HG03342 (cell line): ENCODE measurements around the gene KLF3.

Experiments
- ATAC-seq: cut with Tn5 transposase; IDR thresholded peaks from one replicate; pipeline ENCODE4 v1.9.1; 2021; ENCODE audit warnings: mild to moderate bottlenecking, moderate library complexity; ENCODE audit not compliant: unreplicated experiment

Gene KLF3

DNA sequence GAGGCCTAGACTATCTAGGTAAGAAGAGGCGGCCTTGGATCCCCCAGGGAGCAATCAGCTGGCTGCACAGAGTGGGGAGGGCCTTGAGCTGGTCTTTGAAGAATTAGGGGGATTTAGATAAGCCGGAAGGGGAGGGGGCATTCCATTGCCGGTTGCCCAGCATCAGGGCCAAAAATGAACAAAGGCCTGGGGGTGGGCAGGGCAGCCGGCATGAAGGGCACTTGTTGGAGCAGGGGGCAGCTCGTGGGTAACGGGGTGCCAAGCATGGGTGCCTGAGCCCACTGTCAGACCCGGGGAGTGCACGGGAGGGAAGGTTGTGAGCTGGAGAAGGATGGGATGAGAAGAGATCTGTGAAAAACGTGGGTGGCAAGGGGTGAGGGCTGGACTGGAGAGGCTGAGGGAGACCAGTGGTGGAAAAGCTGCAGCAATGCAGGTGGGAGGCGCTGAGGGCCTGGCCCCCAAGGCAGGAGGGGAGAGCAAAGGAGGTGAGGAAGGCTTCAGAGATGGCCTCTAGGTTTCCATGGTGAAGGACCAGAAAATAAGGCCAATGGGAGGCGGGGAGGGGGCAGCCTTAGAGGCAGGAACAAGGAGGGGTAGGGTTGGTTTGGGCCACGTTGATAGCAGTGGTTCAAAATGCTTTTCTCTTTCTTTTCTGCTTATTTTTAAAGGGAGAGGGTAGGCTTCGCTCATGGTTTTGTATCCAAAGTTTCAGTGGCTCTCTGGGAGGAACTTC is 8.6 kb downstream of the KLF3 start:
- ATAC-seq = no peak

DNA sequence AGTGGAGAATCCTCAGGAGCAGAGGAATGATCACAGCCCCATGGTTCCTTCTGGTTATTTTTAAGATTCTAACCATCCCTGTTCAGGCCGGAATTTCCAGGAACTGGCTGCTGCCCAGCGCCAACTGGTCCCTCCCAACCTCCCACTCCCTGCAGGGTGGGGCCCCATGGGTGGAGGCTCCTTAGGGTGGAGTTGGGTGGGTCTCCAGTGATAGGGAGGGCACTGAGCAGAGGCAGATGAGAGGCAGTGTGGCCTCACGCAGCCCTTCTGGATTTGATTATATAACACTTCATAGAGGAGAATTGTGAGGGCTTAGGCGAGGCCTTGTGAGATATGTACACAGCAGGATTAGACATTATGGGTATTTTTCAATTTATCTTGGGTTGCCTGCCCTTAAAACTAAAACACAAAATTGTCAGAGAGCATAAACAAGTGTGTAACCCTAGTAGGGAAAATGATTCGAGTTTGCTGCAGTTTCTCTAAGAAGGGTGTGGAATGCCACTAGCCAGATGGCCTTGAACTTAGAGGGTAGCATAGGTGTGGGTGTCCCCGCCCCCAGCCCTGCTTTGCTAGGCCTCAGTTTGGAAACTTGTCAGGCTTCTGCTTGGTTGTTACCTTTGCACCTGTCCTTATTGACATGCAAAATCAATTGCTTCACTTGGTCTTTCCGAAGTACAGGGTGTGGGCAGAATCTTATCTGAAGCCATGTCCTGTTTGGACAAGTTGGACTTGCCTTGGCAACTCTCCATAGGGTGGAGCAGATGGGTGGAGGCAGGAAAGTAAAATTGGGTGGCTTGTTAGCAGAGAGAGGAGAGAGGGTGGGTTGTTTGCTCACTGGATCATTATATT is 9.4 kb downstream of the KLF3 start:
- no peak for ATAC-seq

DNA sequence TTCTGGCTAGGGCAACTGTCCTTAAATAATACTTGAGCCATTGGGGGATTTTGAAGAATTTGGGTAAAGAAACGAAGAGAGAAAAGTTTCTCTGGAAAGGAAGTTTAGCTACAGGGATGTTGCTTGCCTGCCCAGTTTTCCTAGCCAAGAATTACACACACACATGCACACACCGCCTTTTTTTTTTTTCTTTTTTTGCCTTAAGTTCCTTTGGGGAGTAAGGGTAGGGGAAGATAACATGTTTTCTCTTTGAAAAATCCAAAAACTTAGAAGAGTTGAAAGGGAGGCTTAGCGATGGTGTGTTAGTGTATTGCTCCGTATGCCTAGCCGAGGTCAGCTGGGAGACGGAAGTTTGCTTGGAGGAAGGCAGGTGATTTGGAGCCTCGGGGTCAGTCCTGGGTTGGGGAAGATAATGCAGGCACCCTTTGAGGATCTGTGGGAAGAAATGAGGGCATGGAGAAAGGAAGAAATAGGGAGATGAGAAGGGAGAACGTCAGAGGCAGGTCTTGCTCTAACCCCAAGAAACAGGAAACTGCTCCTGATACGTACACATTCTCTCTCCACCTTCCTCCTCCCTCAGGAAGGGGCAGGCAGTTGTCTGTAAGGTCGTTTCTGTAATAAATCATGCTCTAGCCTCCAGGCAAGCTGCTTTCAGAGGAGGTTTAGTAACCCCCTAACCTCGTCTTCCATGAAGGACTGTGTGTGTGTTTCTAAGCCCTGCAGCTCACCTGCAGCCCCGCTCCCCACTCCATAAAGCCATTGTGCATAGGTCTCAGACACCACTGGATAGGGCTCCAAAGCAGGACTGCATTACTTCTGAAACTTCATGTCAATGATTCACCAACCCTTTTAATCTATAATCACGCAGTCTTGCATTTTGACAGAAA is 10.5 kb downstream of the KLF3 start:
- no peak for ATAC-seq

GRCh38 chr4:38675146-38676121 is 11.4 kb downstream of the KLF3 start:
- ATAC-seq = peak; percentile 54

- ATAC-seq = no peak
Measured at GRCh38 chr4:38676986-38677385, 13.0 kb downstream of the KLF3 start.

- ATAC-seq = no peak
Measured at GRCh38 chr4:38677441-38677840, 13.4 kb downstream of the KLF3 start.

DNA sequence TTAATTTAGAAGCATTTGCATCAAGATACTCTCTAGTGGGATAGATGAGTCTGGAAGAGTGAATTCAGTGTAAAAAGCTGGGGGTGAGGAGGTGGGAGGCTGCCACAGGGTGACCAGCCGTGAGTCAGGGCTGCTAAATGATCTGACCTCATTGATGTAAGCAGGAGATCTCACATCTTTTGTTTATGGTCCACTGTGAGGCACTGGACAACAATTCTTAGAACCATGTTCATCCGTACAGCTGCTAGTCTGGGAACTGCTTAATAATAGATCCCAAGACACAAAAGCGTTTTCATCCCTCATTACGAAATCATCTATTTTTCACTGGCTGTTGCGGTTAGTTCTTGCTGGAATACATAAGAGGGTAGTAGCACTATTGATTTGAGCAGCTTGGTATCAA is 14.1 kb downstream of the KLF3 start:
- ATAC-seq = no peak

- ATAC-seq = no peak
Measured at GRCh38 chr4:38679921-38680320, 15.9 kb downstream of the KLF3 start.

DNA sequence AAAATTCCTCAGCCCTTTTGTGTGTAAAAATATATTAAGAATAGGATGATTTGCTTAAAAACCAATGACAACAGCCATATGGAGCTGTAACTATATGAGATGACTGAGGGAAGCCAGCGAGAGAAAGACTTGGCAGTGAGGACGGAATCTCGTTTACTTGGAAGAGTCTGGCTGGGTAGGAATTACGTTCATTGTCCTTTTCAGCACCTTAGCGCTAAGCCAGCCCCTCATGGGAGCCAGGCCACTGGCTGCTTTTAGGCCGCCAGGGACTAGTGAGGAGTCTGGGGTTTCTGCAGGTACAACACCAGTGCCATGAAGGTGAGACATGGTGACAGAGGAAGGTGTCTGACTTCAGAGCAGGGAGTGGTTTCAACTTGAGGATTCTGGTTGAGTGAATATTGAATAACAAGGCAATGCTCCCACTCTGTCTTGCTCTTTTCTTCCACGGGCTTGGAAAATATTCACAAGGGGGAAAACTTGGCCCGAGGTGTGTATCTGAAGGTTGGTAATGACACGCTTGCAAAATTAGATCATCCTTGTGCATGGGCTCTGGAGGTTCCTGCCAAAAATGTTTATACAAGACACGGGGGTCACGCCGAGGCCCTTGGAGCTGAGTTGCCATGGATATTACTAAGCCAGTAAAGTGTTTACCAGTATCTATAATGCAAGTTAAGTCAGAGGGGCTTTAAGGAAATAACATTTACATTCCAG is 17.4 kb downstream of the KLF3 start:
- no peak for ATAC-seq

DNA sequence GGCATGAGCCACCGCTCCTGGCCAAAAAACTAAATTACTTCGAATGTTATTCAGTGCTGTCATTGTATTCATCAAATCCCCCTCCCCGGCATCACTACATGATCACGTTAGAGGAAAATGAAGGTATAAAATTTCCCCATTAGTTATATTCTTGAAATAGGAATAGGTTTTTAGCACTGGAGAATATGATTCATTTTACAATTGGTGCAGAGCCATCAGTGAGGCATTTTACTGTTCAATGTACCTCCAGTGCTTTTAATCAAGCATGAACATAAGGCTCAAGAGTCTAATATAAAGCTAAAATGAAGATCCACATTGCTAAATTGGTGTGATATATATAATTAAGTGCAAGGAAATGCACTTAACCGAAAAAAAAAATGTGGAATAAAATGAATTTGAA is 18.3 kb downstream of the KLF3 start:
- no peak for ATAC-seq

DNA sequence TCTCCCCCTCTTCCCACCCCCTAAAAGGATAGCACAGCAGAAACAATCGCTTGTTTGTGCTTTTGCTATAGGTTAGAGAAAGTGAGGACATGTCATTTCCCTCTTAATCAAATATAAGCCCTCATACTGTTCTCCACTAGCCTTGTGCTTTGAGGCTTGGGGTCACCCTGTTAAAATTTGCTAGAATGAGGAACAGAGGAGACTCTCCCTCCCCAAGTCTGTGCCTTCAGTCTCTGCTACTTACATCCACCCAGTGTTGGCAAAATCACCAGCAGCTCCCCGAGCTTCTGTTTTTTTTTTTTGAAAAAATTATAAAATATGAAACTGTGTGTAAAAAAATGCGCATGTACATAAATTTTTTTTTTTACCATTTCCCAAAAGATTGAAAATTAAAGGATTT is 19.3 kb downstream of the KLF3 start:
- ATAC-seq = no peak

- no peak for ATAC-seq
Measured at GRCh38 chr4:38684271-38684670, 20.3 kb downstream of the KLF3 start.

- ATAC-seq = no peak
Measured at GRCh38 chr4:38684951-38685844, 21.2 kb downstream of the KLF3 start.

DNA sequence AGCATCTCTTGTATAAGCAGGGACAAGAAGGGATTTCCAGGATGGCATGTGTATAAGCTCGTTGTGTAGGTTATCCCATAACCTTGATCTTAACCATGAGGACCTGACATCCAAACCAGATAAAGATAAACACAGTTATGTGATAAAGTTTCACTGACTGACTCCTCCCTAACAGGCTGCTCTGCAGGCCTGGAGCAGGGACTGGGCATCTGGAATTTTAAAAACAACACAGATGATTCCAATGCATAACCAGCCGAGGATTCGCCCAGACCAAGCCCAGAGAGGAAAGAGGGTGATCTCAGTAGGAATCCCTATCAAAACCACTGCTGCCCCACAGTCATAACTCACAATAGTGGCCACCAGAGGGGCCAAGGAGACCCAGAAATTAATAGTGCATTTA is 22.7 kb downstream of the KLF3 start:
- no peak for ATAC-seq

DNA sequence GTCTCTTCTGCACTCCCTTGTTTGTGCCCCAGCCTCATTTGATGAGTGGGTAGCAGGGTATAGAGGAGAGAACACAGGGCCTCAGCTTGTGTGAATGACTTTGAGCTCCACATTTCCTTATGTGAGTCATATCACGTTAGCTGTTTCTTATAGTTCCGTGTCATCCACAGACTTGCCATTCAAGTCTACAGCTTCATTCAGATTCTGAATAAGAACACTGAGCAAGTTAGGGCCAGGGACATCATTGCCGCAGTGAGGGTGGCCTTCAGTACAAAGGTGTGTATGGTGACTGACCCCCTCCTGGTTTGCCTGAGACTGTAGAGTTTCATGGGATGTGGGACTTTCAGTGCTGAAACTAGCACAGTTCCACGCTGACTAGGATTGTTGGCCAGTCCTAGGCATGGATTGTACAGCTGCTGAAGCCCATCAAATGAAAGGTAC is 23.6 kb downstream of the KLF3 start:
- ATAC-seq = no peak

DNA sequence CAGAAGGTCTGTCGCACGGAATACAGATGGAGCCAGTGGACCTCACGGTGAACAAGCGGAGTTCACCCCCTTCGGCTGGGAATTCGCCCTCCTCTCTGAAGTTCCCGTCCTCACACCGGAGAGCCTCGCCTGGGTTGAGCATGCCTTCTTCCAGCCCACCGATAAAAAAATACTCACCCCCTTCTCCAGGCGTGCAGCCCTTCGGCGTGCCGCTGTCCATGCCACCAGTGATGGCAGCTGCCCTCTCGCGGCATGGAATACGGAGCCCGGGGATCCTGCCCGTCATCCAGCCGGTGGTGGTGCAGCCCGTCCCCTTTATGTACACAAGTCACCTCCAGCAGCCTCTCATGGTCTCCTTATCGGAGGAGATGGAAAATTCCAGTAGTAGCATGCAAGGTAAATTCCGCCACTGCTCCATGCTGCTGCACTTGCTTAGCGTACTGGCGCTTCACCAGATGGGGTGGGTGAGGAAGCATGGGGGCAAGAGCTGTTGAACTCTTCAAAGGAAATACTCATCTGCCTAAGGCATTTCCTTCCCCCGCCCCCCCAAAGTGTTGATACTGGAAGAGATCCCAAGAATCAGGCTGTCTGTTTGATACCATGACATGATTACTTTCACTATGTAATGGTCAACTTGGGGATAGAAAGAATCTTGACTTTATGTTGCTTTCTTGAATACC is 24.8 kb downstream of the KLF3 start:
- ATAC-seq = no peak

GRCh38 chr4:38691251-38692008 is 27.4 kb downstream of the KLF3 start:
- ATAC-seq = no peak
